SIG-M5 (cell line): ENCODE results near the gene SBK2.
"Not testable (repeated sequence)": the region's sequence is repeated elsewhere in the genome, so short reads cannot be mapped to it uniquely, and the experiment has no call there.

Experiments
- DNase-seq: peaks from one replicate; lab custom pipeline; 2025; lab: John Stamatoyannopoulos, UW

Gene SBK2

GRCh38 chr19:55500368-55500952, 36.5 kb downstream of the SBK2 start:
- DNase-seq: no peak

- DNase-seq: no peak
Observed at GRCh38 chr19:55498246-55498840, 38.6 kb downstream of the SBK2 start.

GRCh38 chr19:55497763-55498162, 39.2 kb downstream of the SBK2 start:
- DNase-seq: no peak

GRCh38 chr19:55496820-55497219, 40.1 kb downstream of the SBK2 start:
- DNase-seq: not testable (repeated sequence)

- DNase-seq: no peak
Observed at GRCh38 chr19:55495646-55496349, 41.1 kb downstream of the SBK2 start.

- DNase-seq: no peak
Observed at GRCh38 chr19:55494172-55494761, 42.7 kb downstream of the SBK2 start.

- no peak for DNase-seq
Observed at GRCh38 chr19:55493645-55494171, 43.2 kb downstream of the SBK2 start.

- DNase-seq: no peak
Observed at GRCh38 chr19:55493052-55493644, 43.8 kb downstream of the SBK2 start.

- DNase-seq: no peak
Observed at GRCh38 chr19:55492362-55492944, 44.5 kb downstream of the SBK2 start.

GRCh38 chr19:55491546-55492360, 45.2 kb downstream of the SBK2 start:
- no peak for DNase-seq

GRCh38 chr19:55490478-55491432, 46.2 kb downstream of the SBK2 start:
- no peak for DNase-seq

- no peak for DNase-seq
Observed at GRCh38 chr19:55489711-55490477, 47.0 kb downstream of the SBK2 start.

GRCh38 chr19:55488986-55489710, 47.8 kb downstream of the SBK2 start:
- no peak for DNase-seq

GRCh38 chr19:55487924-55488687, 48.8 kb downstream of the SBK2 start, which contains the start of gene SSC5D:
TSS of gene SSC5D (plus strand) at chr19:55488436. CDS start at chr19:55488590, 154 bp downstream.
- DNase-seq: no peak

- no peak for DNase-seq
Observed at GRCh38 chr19:55486971-55487923, 49.7 kb downstream of the SBK2 start.
